Panc1 (cell line): Measurements from ENCODE around the gene FBXO24.

Experiments
- CTCF ChIP-seq: fragments of 450-650 bp; IDR thresholded peaks from 2 replicates; pipeline ENCODE4 v1.5.1; 2017; ENCODE audit warnings: mild to moderate bottlenecking
- POLR2AphosphoS5 ChIP-seq: IDR thresholded peaks from 2 replicates; pipeline ENCODE4 v1.6.1; 2012; ENCODE audit warnings: mild to moderate bottlenecking, low read depth, low read length, moderate library complexity
- REST ChIP-seq, 2 experiments: IDR thresholded peaks; 2 replicates each; pipeline ENCODE4 v1.6.1; 2011 to 2012; ENCODE audit warnings: low read depth in 2 of 2, control low read depth in 1 of 2, low read length in 1 of 2, mild to moderate bottlenecking in 1 of 2, moderate library complexity in 1 of 2; ENCODE audit not compliant: insufficient read depth in 1 of 2
- TCF7L2 ChIP-seq: IDR thresholded peaks from 2 replicates; pipeline ENCODE4 v1.6.1; 2011; ENCODE audit warnings: mild to moderate bottlenecking, low read depth, low read length, inconsistent platforms

DNA sequence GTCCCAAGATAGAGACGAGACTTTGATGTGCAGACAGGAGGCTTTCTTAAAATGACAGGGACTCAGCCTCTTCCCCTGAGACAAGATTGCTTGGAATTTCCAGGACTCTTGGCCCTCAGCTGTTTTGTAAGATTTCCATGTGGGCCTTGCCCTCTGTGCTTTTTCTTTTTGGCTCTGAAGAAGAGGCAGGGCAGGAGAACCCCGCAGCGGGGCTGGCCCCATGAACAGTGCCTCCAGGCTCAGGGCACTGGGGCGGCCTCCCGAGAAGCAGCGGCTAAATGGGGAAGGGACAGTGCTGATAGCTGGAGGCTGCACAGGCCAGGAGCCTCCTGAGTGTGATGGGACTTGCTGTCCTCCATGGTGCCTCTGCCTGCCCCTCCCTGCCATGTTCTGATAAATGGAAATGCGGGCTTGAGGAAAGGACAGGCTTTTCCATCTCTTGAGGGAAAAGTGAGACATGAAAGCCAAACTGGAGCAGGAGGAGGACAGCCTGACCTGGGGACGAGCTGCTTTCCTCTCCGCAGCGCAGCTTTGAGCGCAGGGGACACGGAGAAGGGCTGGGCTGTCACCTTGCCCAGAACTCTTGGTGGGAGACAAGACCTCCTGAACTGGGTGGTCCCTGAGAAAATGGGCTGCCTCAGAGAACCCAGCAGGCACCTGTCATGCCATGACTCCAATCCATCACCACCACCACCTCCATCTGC is 24.5 kb upstream of the FBXO24 start:
- TF ChIP-seq REST (IDR thresholded peaks at IDR 0.05; ENCODE audit: insufficient read depth in 1 of 2, low read depth in 2 of 2, low read length in 1 of 2) (no peak), CTCF (no peak), POLR2AphosphoS5 (no peak), TCF7L2 (no peak)
